GM12874 (cell line): ENCODE measurements around the gene ADARB2.

Source experiments
- TF ChIP-seq, protein P1 (sequence below): IDR thresholded peaks from 2 replicates; pipeline ENCODE4 v1.5.1; 2011; ENCODE audit warnings: low read depth, mild to moderate bottlenecking, control low read depth, low read length, moderate library complexity; ENCODE audit not compliant: insufficient read depth

ADARB2 gene

DNA sequence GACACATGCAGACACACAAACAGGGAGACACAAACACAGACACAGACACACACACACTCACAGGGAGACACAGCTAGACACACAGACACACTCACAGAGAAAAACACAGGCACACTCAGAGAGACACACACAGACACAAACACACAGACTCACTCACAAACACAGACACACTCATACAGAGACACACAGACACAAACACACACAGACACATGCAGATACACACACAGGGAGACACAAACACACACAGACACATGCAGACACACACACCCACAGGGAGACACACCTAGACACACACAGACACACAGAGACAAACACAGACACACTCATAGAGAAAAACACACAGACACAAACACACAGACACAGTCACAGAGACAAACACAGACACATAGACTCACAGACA, 67.9 kb downstream of the ADARB2 start:
- TF ChIP-seq, protein P1, sequence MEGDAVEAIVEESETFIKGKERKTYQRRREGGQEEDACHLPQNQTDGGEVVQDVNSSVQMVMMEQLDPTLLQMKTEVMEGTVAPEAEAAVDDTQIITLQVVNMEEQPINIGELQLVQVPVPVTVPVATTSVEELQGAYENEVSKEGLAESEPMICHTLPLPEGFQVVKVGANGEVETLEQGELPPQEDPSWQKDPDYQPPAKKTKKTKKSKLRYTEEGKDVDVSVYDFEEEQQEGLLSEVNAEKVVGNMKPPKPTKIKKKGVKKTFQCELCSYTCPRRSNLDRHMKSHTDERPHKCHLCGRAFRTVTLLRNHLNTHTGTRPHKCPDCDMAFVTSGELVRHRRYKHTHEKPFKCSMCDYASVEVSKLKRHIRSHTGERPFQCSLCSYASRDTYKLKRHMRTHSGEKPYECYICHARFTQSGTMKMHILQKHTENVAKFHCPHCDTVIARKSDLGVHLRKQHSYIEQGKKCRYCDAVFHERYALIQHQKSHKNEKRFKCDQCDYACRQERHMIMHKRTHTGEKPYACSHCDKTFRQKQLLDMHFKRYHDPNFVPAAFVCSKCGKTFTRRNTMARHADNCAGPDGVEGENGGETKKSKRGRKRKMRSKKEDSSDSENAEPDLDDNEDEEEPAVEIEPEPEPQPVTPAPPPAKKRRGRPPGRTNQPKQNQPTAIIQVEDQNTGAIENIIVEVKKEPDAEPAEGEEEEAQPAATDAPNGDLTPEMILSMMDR, result no peak

DNA sequence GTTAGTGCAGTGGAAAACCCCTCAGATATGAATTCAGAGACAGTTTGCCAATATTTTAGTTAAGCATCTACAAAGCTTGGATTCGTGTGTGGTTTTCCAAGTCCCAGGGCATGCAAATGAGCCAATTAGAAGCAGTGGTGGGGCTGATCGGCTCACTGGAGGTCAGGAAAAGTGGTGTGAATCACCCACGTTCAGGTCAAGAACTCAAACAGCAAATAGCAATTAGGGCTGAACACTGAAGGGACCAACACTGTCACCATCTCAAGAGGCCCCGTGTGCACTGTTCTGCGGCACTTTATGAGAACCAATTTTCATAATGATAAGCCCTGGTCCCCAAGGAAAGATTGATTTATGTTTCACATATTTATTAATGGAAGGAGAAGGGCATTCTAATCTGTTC, 68.9 kb downstream of the ADARB2 start:
- TF ChIP-seq, protein P1, result no peak

DNA sequence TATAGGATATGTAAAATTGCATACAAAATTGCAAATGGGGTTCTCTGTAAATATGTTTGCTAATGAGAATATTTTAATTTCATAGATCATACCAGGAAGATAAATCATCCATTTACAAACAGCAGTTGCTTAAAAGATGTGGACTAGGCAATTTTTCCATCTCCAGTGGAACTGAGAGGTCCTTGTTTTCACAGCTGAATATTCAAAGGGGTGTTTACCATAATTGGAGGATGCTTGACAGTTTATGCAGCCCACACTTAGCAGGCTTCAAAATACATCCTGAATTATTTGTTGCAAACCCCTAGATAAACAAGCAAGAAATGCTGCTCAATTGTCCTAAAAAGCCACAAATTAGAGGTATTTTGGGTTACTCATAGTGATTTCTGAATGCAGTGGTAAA, 69.9 kb downstream of the ADARB2 start:
- TF ChIP-seq, protein P1, result no peak

DNA sequence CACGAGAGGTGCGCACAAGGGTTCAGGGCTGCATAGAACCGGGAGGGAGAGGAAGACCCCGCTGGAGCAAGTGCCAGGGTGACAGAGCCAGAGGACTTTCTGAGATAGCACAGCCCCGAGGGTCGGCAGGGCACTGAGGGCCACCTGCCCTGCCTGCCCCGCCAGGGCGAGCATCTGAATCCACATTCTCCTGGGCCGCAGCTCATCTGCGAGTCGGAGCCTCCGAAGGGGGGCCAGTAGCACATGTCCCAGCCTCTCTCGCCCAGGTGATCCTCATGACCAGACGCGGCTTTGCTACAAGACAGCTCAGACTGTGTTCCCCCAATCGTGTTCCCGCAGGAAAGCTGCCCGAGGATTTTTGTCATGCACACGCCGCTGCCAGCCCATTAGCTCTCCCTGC, 71.2 kb downstream of the ADARB2 start:
- TF ChIP-seq, protein P1, result no peak

DNA sequence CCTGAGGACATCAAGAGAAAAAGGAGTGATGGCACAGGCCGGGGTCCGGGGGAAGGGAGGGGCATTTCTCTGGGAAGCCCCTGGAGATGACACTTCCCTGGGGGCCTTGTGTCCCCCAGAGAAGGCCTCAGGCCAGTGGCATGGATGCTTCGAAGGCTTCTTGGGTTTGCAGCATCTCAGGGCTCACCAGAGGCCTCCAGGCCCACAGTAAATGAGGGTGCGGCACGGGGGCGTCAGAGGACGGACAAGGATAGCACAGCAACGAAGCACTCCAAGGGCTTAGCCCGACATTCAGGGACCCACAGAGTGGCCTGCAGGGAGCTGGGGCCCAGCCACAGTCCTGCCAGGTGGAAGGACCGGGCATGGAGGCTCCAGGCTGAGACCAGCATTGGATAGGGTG, 71.6 kb downstream of the ADARB2 start:
- TF ChIP-seq, protein P1, result no peak

DNA sequence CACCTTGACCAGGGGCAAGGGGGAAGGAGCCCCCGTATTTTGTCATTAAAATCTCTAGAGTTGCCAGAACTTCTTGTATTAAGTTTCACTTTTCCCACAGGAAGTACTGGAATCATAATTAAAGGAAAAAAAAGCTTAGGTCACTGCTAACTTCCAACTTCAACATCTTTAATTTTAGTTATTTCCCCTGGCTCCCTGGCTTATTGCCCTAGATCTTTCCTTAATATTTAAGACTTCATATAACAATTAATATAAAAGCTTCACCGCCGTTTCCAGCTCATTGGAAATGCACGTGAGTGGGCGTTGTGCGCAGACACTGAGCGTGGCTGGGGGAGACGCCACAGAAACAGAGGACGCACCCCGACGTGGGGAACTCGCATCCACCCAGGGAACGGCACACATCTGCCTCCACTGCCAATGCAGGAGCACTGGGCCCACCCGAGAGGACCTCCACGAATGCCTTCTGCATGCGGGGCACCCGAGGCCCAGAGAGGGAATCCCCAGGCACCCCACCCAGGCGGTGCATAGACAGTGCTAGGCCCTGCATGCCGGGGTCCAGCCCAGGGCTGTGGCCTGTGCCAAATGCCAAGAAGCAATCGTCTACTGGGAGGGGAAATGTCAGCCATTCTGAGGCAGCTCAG, 72.2 kb downstream of the ADARB2 start:
- TF ChIP-seq, protein P1, result no peak

DNA sequence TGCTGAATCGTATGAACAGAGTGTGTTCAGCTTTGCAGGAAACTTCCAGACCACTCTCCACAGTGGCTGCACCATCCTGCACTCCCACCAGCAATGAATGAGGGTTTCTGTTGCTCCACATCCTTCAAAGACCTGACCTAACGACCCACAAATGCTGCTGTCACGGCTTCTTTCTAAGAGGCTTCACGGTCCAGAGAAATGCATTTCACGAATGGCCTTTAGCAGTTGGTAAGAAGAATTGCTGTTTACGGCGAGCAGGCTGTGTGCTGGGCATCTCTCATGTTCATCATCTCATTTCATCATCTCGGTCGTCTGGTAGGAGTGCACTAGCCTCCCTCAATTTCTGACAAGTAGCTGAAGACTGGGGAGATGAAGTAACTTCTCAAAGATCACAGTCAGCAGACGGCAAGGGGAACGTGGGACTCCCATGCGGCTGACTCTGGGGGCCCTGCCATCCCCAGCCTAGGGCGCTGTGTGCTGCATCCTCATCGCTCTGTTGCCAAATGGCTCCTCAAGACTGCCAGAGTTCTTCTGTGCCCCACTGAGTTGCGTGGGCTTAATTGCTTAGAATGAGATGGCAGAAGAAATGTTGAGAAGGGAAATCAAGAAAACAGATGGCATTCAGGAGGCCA, 72.9 kb downstream of the ADARB2 start:
- TF ChIP-seq, protein P1, result no peak

DNA sequence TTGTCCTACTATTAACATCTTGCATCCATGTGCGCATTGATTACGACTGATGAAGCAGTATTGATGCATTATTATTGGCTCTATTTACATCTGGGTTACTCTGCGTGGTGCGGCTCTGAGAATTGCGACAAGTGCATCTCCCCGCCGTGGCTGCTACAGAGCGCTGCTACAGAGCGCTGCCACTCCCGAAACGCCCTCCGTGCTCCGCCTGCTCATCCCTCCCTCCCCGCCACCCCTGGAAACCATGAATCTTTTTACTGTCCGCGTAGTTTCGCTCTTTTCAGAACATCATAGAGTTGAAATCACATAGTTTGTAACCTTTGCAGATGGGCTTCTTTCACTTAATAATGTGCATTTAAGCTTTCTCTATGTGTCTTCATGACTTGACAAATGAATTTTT, 74.1 kb downstream of the ADARB2 start:
- TF ChIP-seq, protein P1, result no peak
